ENCODE results near the gene DNHD1. TPM values are rescaled to one million over a fixed set of nuclear protein-coding genes. Genes with fewer than 3 reads are reported as not detected.

The DNHD1 gene
- total and polyA plus RNA-seq, 2 of the 4 experiments (the other 2 are of a cell fraction), result 1.8 to 3.6 TPM

GRCh38 chr11:6545917-6546605, 49.0 kb downstream of the DNHD1 start:
- H2BK20ac ChIP-seq (ENCODE audit: low read depth, low read length), result no peak overlapping the region
- no peak overlapping the region for H2AK9ac ChIP-seq (replicated peaks; ENCODE audit: low read depth, low read length, poor library complexity)
- in situ Hi-C loops (cut with MboI; ENCODE audit: low sequenced_read_pairs) (no loop called here), dilution Hi-C loops (cut with HindIII; ENCODE audit: low sequenced_read_pairs, unreplicated experiment) (no loop called here), intact Hi-C loops (cut with micrococcal nuclease) (no loop called here)
- H3K9me3 ChIP-seq (ENCODE audit: control insufficient read depth, insufficient read depth, low read length), result no peaks in the 10 kb centered on the region
- H3K36me3 ChIP-seq (ENCODE audit: control insufficient read depth, insufficient read depth, low read length), result 0 out of 2 replicates have a peak, but pooled peaks cover 4% of the 10 kb centered on the region
- no peak overlapping the region for H2AFZ ChIP-seq (replicated peaks; ENCODE audit: low read length, poor library complexity)
- no peaks in the 10 kb centered on the region for H3K4me1 ChIP-seq (ENCODE audit: control insufficient read depth, insufficient read depth, low read length)
- no peak overlapping the region for H2BK5ac ChIP-seq (ENCODE audit: low read depth, low read length, poor library complexity, severe bottlenecking)
- H3K27ac ChIP-seq (ENCODE audit: insufficient read depth, low read length), result no peak overlapping the region
- no peak overlapping the region for H2BK120ac ChIP-seq (ENCODE audit: low read depth, low read length)
- no peaks in the 10 kb centered on the region for H3K79me1 ChIP-seq (ENCODE audit: low read depth in 1 of 2, low read length in 2 of 2)
- no peak overlapping the region for H2BK15ac ChIP-seq (ENCODE audit: low read depth, low read length)
- ChIA-PET POLR2A (ENCODE audit: unreplicated experiment) (interaction anchor here (0.6 kb wide), 1 partner anchor 29 kb away, joined by 3 read pairs; no protein-coding TSS in a partner anchor), CTCF (no interaction called here)
- H3K18ac ChIP-seq (ENCODE audit: low read depth, low read length), result no peak overlapping the region
- H3K56ac ChIP-seq (ENCODE audit: extremely low read depth, insufficient read depth, low read length), result no peak overlapping the region
- H4K91ac ChIP-seq (ENCODE audit: insufficient read depth, low read depth, low read length), result no peak overlapping the region
- TF ChIP-seq MAFK (IDR thresholded peaks at IDR 0.05; ENCODE audit: low read depth, low read length) (no peak), CEBPB (IDR thresholded peaks at IDR 0.05; ENCODE audit: low read depth, low read length) (no peak), POLR2A (IDR thresholded peaks at IDR 0.05; ENCODE audit: low read depth, low read length) (no peak), USF2 (IDR thresholded peaks at IDR 0.05; ENCODE audit: low read depth, low read length) (no peak), NFE2L2 (IDR thresholded peaks at IDR 0.05; ENCODE audit: low read depth, low read length) (no peak), MAZ (IDR thresholded peaks at IDR 0.05; ENCODE audit: borderline replicate concordance, low read depth, low read length) (no peak), SMC3 (IDR thresholded peaks at IDR 0.05; ENCODE audit: low read depth, low read length) (no peak), FOS (IDR thresholded peaks at IDR 0.05; ENCODE audit: low read depth, low read length) (no peak), RCOR1 (IDR thresholded peaks at IDR 0.05; ENCODE audit: insufficient replicate concordance, low read length) (no peak), RAD21 (IDR thresholded peaks at IDR 0.05; ENCODE audit: low read length) (no peak), RFX5 (IDR thresholded peaks at IDR 0.05; ENCODE audit: low read depth, low read length) (no peak), CTCF (conservative IDR thresholded peaks at IDR 0.05; ENCODE audit: low read depth, low read length) (no peak)
- DNase-seq (no peak), ATAC-seq (ENCODE audit: low read depth) (no peak)
- no peaks in the 10 kb centered on the region for H4K20me1 ChIP-seq (ENCODE audit: insufficient read depth, low read length)
- BruUV-seq (replicated peaks), result no TSS peak
- H3K23ac ChIP-seq (ENCODE audit: low read depth, low read length), result no peak overlapping the region
- no peak overlapping the region for H3K4me2 ChIP-seq (ENCODE audit: low read depth, low read length)
- H2AK5ac ChIP-seq (ENCODE audit: low read depth, low read length), result no peak overlapping the region
- peaks cover 7% of the 10 kb centered on the region; the same call in 1 of the 2 replicates for H3K9me1 ChIP-seq (ENCODE audit: insufficient read depth, low read length)
- no peaks in the 10 kb centered on the region for H3K27me3 ChIP-seq (ENCODE audit: control insufficient read depth, insufficient read depth, low read length)
- no peak overlapping the region for H3K9ac ChIP-seq (ENCODE audit: low read depth, low read length)
- WGBS, 2 experiments (ENCODE audit: extremely low coverage in 2 of 2, insufficient read length in 1 of 2), result 92% methylated on average over 7 of the region's 14 CpGs; no CpG with 5 or more reads in 1 of the 2 experiments
- no peak overlapping the region for H4K8ac ChIP-seq (ENCODE audit: low read depth in 2 of 2, low read length in 2 of 2)
- no peak overlapping the region for H4K5ac ChIP-seq (ENCODE audit: low read depth, low read length)
- H3K14ac ChIP-seq (replicated peaks; ENCODE audit: low read depth, low read length), result no peak overlapping the region
- no peak overlapping the region for H3K4ac ChIP-seq (ENCODE audit: low read depth, low read length)
- no peak overlapping the region for H3K4me3 ChIP-seq (ENCODE audit: insufficient read depth, low read depth, low read length)
